K562 (cell line): Measurements from ENCODE around the gene TPRX2. TPM values are rescaled to one million over a fixed set of nuclear protein-coding genes. Genes with fewer than 3 reads are reported as not detected.
"Not testable (repeated sequence)": the region's sequence is repeated elsewhere in the genome, so short reads cannot be mapped to it uniquely, and the experiment has no call there.

ENCODE experiments used
- ATAC-seq: fragments of 200-7000 bp; cut with Tn5 transposase; 3 replicates; pipeline ENCODE4 v1.9.1; 2020; ENCODE audit warnings: moderate library complexity
- BruUV-seq: library from RNA; stranded (reverse); fragments of 400-500 nt; replicated peaks from 2 replicates; lab custom pipeline; 2021; lab: Mats Ljungman, UMichigan
- CTCF ChIA-PET: fragments of 300-600 bp; formaldehyde crosslinking; extraction: SDS; loops from one replicate; lab custom pipeline; 2021; ENCODE audit warnings: low intra/inter-chr PET ratio; lab: Yijun Ruan, JAX
- POLR2A ChIA-PET: fragments of 300-600, 350-650 bp; sonication (Branson Sonifier 250); formaldehyde crosslinking; extraction: SDS; loops from one replicate; lab custom pipeline; 2021; ENCODE audit warnings: antibody characterized with exemption, inconsistent platforms; lab: Yijun Ruan, JAX
- DNase-seq, 4 experiments: peaks; one replicate each; pipeline versions ENCODE4 v3.0.0 to v3.0.0-alpha.2; 2011 to 2018; ENCODE audit warnings: low spot score in 3 of 4, mixed read lengths in 3 of 4; ENCODE audit errors: extremely low read depth in 1 of 4
- FAIRE-seq: peaks from 2 replicates; lab custom pipeline; 2011; peaks lifted over from hg19 to GRCh38; lab: Jason Lieb, UNC
- H2AFZ ChIP-seq: 2 replicates; pipeline ENCODE4 v1.6.0; 2011; ENCODE audit warnings: low read depth, low read length, control low read depth, inconsistent platforms
- H3K27ac ChIP-seq: fragments of 200-600 bp; 3 replicates; pipeline ENCODE4 v1.8.0; 2011; ENCODE audit warnings: low read depth, mild to moderate bottlenecking, control low read depth, inconsistent platforms, low read length, moderate library complexity, mixed read lengths; ENCODE audit errors: extremely low read depth
- H3K27me3 ChIP-seq, 2 experiments: fragments of 300-600 bp in 1 of 2; 2 replicates in 1 of 2; 3 replicates in 1 of 2; pipeline versions ENCODE4 v1.6.0 to v1.8.0; 2011; ENCODE audit warnings: inconsistent platforms in 2 of 2, low read length in 2 of 2, mild to moderate bottlenecking in 1 of 2, mixed read lengths in 1 of 2, moderate library complexity in 1 of 2; ENCODE audit not compliant: control insufficient read depth in 2 of 2, insufficient read depth in 2 of 2
- H3K36me3 ChIP-seq: fragments of 300-600 bp; 3 replicates; pipeline ENCODE4 v1.8.0; 2011; ENCODE audit warnings: mild to moderate bottlenecking, low read length, inconsistent platforms; ENCODE audit not compliant: control insufficient read depth, insufficient read depth
- H3K4me1 ChIP-seq, 2 experiments: fragments of 200-600 bp in 1 of 2; replicated peaks in 1 of 2; 2 replicates in 1 of 2; 3 replicates in 1 of 2; pipeline versions ENCODE4 v1.5.1 to v1.8.0; 2011; ENCODE audit warnings: inconsistent platforms in 2 of 2, low read length in 2 of 2, mild to moderate bottlenecking in 1 of 2, mixed read lengths in 1 of 2, moderate library complexity in 1 of 2; ENCODE audit not compliant: control insufficient read depth in 2 of 2, insufficient read depth in 2 of 2
- H3K4me2 ChIP-seq: 2 replicates; pipeline ENCODE4 v1.6.1; 2011; ENCODE audit warnings: low read length, control low read depth, inconsistent platforms, mixed read lengths; ENCODE audit not compliant: insufficient read depth
- H3K4me3 ChIP-seq: fragments of 200-600 bp; sonication (generic), shearing (Covaris generic); 2 replicates; pipeline ENCODE4 v1.5.1; 2016; ENCODE audit warnings: control low read depth, inconsistent platforms
- H3K79me2 ChIP-seq: fragments of 200-600 bp; 3 replicates; pipeline ENCODE4 v1.8.0; 2011; ENCODE audit warnings: low read length, inconsistent platforms; ENCODE audit not compliant: control insufficient read depth, insufficient read depth
- H3K9ac ChIP-seq, 2 experiments: 2 replicates each; pipeline versions ENCODE4 v1.6.0 to v1.6.1; 2011; ENCODE audit warnings: low read depth in 2 of 2, low read length in 2 of 2, control low read depth in 1 of 2, inconsistent platforms in 1 of 2, mild to moderate bottlenecking in 1 of 2, mixed read lengths in 1 of 2; ENCODE audit not compliant: insufficient read depth in 1 of 2
- H3K9me1 ChIP-seq: one replicate; pipeline ENCODE4 v1.6.0; 2011; ENCODE audit warnings: inconsistent platforms, mild to moderate bottlenecking, low read length, moderate library complexity; ENCODE audit not compliant: control insufficient read depth, insufficient read depth
- H3K9me3 ChIP-seq: replicated peaks from 2 replicates; pipeline ENCODE4 v1.5.1; 2011; ENCODE audit warnings: low read depth, low read length, inconsistent platforms; ENCODE audit not compliant: control insufficient read depth, insufficient read depth
- H4K20me1 ChIP-seq: replicated peaks from 2 replicates; pipeline ENCODE4 v1.6.1; 2011; ENCODE audit warnings: low read length, inconsistent platforms, mixed read lengths; ENCODE audit not compliant: control insufficient read depth, insufficient read depth
- ARID1B ChIP-seq: fragments of 450-650 bp; IDR thresholded peaks from 2 replicates; pipeline ENCODE4 v1.6.1; 2016; ENCODE audit warnings: antibody characterized with exemption, mild to moderate bottlenecking, inconsistent platforms
- ATF7 ChIP-seq: fragments of 450-650 bp; IDR thresholded peaks from 2 replicates; pipeline ENCODE4 v1.7.1; 2014; ENCODE audit warnings: mild to moderate bottlenecking, moderate library complexity
- CBFA2T2 ChIP-seq: fragments of 450-650 bp; conservative IDR thresholded peaks from 2 replicates; pipeline ENCODE4 v1.6.1; 2017; ENCODE audit warnings: mild to moderate bottlenecking
- CBFA2T3 ChIP-seq: fragments of 450-650 bp; IDR thresholded peaks from 2 replicates; pipeline ENCODE4 v1.6.1; 2017
- CTBP1 ChIP-seq: fragments of 450-650 bp; IDR thresholded peaks from 2 replicates; pipeline ENCODE4 v1.6.1; 2016; ENCODE audit warnings: borderline replicate concordance
- ESRRA ChIP-seq: fragments of 450-650 bp; IDR thresholded peaks from 2 replicates; pipeline ENCODE4 v1.6.1; 2014; ENCODE audit warnings: low read depth, mild to moderate bottlenecking, moderate library complexity, borderline replicate concordance
- JUNB ChIP-seq: fragments of 450-650 bp; formaldehyde crosslinking; conservative IDR thresholded peaks from 2 replicates; pipeline ENCODE4 v1.4.0; 2020; ENCODE audit warnings: mild to moderate bottlenecking
- JUND ChIP-seq, 2 experiments: IDR thresholded peaks; 2 replicates in 1 of 2; 3 replicates in 1 of 2; pipeline ENCODE4 v1.6.1; 2011; ENCODE audit warnings: borderline replicate concordance in 2 of 2, low read depth in 2 of 2, low read length in 2 of 2, improper control_type of control experiment in 1 of 2, missing biosample characterization in 1 of 2, missing genetic modification characterization in 1 of 2, missing genetic modification reagents in 1 of 2
- MEIS2 ChIP-seq: fragments of 450-650 bp; IDR thresholded peaks from 2 replicates; pipeline ENCODE4 v1.6.1; 2014; ENCODE audit warnings: mild to moderate bottlenecking; ENCODE audit not compliant: partially characterized antibody
- NR2C1 ChIP-seq, 2 experiments: fragments of 450-650 bp; IDR thresholded peaks; 2 replicates each; pipeline ENCODE4 v1.6.1; 2017; ENCODE audit warnings: mild to moderate bottlenecking in 2 of 2, antibody characterized with exemption in 1 of 2, inconsistent platforms in 1 of 2, missing compliant biosample characterization in 1 of 2, missing genetic modification characterization in 1 of 2
- PKNOX1 ChIP-seq: fragments of 450-650 bp; IDR thresholded peaks from 2 replicates; pipeline ENCODE4 v1.6.1; 2016
- TBP ChIP-seq: optimal IDR thresholded peaks from 2 replicates; pipeline ENCODE3; 2011; ENCODE audit warnings: low read depth, low read length, improper control_type of control experiment
- TCF3 ChIP-seq: sonication (generic); formaldehyde crosslinking; IDR thresholded peaks from 2 replicates; pipeline ENCODE4 v1.4.0; 2020; ENCODE audit warnings: mild to moderate bottlenecking, missing genetic modification reagents
- TFAP4 ChIP-seq: sonication (generic); formaldehyde crosslinking; IDR thresholded peaks from 2 replicates; pipeline ENCODE4 v1.8.0; 2022; ENCODE audit warnings: missing genetic modification reagents, mild to moderate bottlenecking, moderate library complexity, borderline replicate concordance
- TRIM24 ChIP-seq, 2 experiments: fragments of 450-650 bp; IDR thresholded peaks; 2 replicates each; pipeline ENCODE4 v1.6.1; 2016
- WGBS: fragments of 100-300 bp; shearing (Covaris generic); methylation state at CpG from one replicate; pipeline ENCODE4 v1.1.6; 2016; ENCODE audit warnings: low coverage, mixed read lengths; ENCODE audit not compliant: insufficient coverage; ENCODE audit errors: missing lambda C conversion rate; 5-methylcytosine and 5-hydroxymethylcytosine counted together
- in situ Hi-C: fragments of 300-500 bp; cut with MboI; formaldehyde crosslinking; loops from 4 replicates; pipeline ENCODE4 v1.15.0; 2018; ENCODE audit warnings: inconsistent platforms, mixed read lengths
- intact Hi-C: fragments of 100-400 bp; cut with micrococcal nuclease; formaldehyde crosslinking; loops from 2 replicates; pipeline ENCODE4 v1.14.2; 2022
- polyA plus RNA-seq, 8 experiments: library from polyadenylated mRNA; depleted of rRNA in 4 of 8; stranded (reverse) in 5 of 8; unstranded in 3 of 8; fragments of >200 nt; fragmentation: Nextera tagmentation in 2 of 8; fragmentation: Illumina TruSeq in 1 of 8; extraction: Ambion mirVana in 2 of 8; extraction: Trizol in 1 of 8; gene quantifications; 2 replicates each; pipeline versions ENCODE4 v1.2.1 to v1.2.3, GENCODE V29; 2011 to 2014; ENCODE audit warnings: inconsistent platforms in 1 of 8, missing spikeins in 1 of 8
- total RNA-seq, 7 experiments: library from RNA; depleted of rRNA in 6 of 7; stranded (reverse); fragments of >200 nt in 6 of 7; fragmentation: Illumina TruSeq in 2 of 7; extraction: Trizol in 2 of 7; gene quantifications; 2 replicates each; pipeline versions ENCODE4 v1.2.1 to v1.2.3, GENCODE V29; 2011 to 2021; ENCODE audit warnings: low replicate concordance in 1 of 7

Gene TPRX2
- total and polyA plus RNA-seq, 9 of the 15 experiments (the other 6 are each of a cell fraction or from before 2014, with no cell fraction given) = not detected

GRCh38 chr19:47854459-47854858, 4.6 kb upstream of the TPRX2 start:
- peaks cover 3 to 5% of the 10 kb centered on the region in 2 experiments; a peak in 3 of 5 replicates for H3K27me3 ChIP-seq
- TF ChIP-seq ESRRA = peak; percentile 52; the same call in 1 of the 2 replicates
- TF ChIP-seq CTBP1 = no peak
- TF ChIP-seq, all 486 proteins: peak for 1
- Histone ChIP-seq H3K9ac (no peak overlapping the region), H3K36me3 (no peaks in the 10 kb centered on the region), H3K4me3 (no peak overlapping the region), H2AFZ (no peak overlapping the region), H3K4me1 (peaks cover 5% of the 10 kb centered on the region in 2 experiments; a peak in 2 of 5 replicates), H3K27ac (no peak overlapping the region), H3K79me2 (no peaks in the 10 kb centered on the region), H3K9me1 (no peaks in the 10 kb centered on the region), H3K4me2 (no peak overlapping the region), H4K20me1 (no peaks in the 10 kb centered on the region), H3K9me3 (no peaks in the 10 kb centered on the region)
- ChIA-PET POLR2A (no interaction called here), CTCF (no interaction called here)
- intact Hi-C loops (no loop called here), in situ Hi-C loops (no loop called here)
- DNase-seq (no peak), ATAC-seq (no peak), FAIRE-seq (no peak)
- WGBS = 3% methylated on average over 4 of the region's 4 CpGs
- BruUV-seq = no TSS peak

- H3K36me3 ChIP-seq, H3K4me3 ChIP-seq, H3K27me3 ChIP-seq, H3K4me1 ChIP-seq, H4K20me1 ChIP-seq, H3K9ac ChIP-seq, H3K9me1 ChIP-seq, CTCF ChIA-PET, H3K4me2 ChIP-seq, H3K79me2 ChIP-seq, BruUV-seq, H3K27ac ChIP-seq, H3K9me3 ChIP-seq, H2AFZ ChIP-seq, intact Hi-C loops: not testable (repeated sequence)
- peak; percentile 83 for ATAC-seq
- in situ Hi-C loops = loop anchor here (5.0 kb wide), 1 partner anchor 56 kb away; the partner anchor contains the start of gene TPRX1
- DNase-seq = peak; percentile 62 to 76 (median 71)
- WGBS = 2% methylated on average over 9 of the region's 9 CpGs
- POLR2A ChIA-PET = interaction anchor here (1.2 kb wide), 1 partner anchor 11 kb away, joined by 3 read pairs; no protein-coding TSS in a partner anchor
- peak; percentile 85 for FAIRE-seq
- TF ChIP-seq JUNB (CRISPR knock-in tag) (0 out of 2 replicates have a peak, but pooled peaks have one; percentile 43), TBP (peak; percentile 45), CBFA2T2 (peak; percentile 38; the same call in 1 of the 2 replicates), TFAP4 (CRISPR knock-in tag) (peak; percentile 29; the same call in 1 of the 2 replicates), MEIS2 (peak; percentile 67), JUND (IDR thresholded peaks at IDR 0.05; ENCODE audit: borderline replicate concordance, low read depth, low read length) (peak; percentile 95), JUND (tag; IDR thresholded peaks at IDR 0.05; ENCODE audit: borderline replicate concordance, low read depth, low read length) (peak; percentile 92), NR2C1 (IDR thresholded peaks at IDR 0.05) (peak; percentile 91), NR2C1 (tag; IDR thresholded peaks at IDR 0.05) (peak; percentile 93), PKNOX1 (peak; percentile 90), TCF3 (peak; percentile 40; the same call in 1 of the 2 replicates), CBFA2T3 (peak; percentile 77), TRIM24 (IDR thresholded peaks at IDR 0.05) (peak; percentile 39 to 47; a peak in 2 of 4 replicates), ARID1B (peak; percentile 88), ATF7 (peak; percentile 66)
Measured at GRCh38 chr19:47858231-47858630, 804 bp upstream of the TPRX2 start.
